ENCODE measurements around the gene P2RY13. TPM values are rescaled to one million over a fixed set of nuclear protein-coding genes. Genes with fewer than 3 reads are reported as not detected.

Gene P2RY13
- total and polyA plus RNA-seq, 2 of the 4 experiments (the other 2 are of a cell fraction) = not detected

DNA sequence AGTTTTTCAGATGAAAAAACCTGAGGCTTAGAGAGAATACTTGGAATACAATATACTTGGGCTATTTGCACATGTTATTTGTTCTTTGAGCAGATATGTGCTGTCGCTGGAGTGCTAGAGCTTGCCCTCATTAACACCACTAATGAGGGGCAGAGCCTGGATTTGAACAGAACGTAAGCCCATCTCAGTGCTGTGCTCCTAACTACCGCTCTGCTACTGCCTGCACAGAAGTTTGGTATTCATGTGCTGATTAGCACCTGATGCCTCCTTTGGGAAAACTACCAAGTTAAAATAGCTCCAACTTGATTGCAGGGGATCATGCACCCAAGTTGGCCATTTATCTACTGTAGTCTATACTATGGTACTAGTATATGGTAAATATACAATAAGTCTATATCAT is 16.4 kb downstream of the P2RY13 start:
- Histone ChIP-seq H3K4me2 (ENCODE audit: low read depth, low read length) (no peak overlapping the region), H4K20me1 (ENCODE audit: insufficient read depth, low read length) (no peaks in the 10 kb centered on the region), H2BK20ac (ENCODE audit: low read depth, low read length) (no peak overlapping the region), H2AFZ (replicated peaks; ENCODE audit: low read length, poor library complexity) (no peak overlapping the region), H3K36me3 (ENCODE audit: control insufficient read depth, insufficient read depth, low read length) (no peaks in the 10 kb centered on the region), H3K27me3 (ENCODE audit: control insufficient read depth, insufficient read depth, low read length) (no peaks in the 10 kb centered on the region), H2AK5ac (ENCODE audit: low read depth, low read length) (no peak overlapping the region), H3K9me1 (ENCODE audit: insufficient read depth, low read length) (peaks cover 3% of the 10 kb centered on the region; the same call in 1 of the 2 replicates), H3K4ac (ENCODE audit: low read depth, low read length) (no peak overlapping the region), H4K8ac (ENCODE audit: low read depth in 2 of 2, low read length in 2 of 2) (no peak overlapping the region), H3K9me3 (ENCODE audit: control insufficient read depth, insufficient read depth, low read length) (peaks cover 5% of the 10 kb centered on the region), H3K79me1 (ENCODE audit: low read depth in 1 of 2, low read length in 2 of 2) (no peaks in the 10 kb centered on the region), H3K4me1 (ENCODE audit: control insufficient read depth, insufficient read depth, low read length) (peaks cover 2% of the 10 kb centered on the region), H2BK15ac (ENCODE audit: low read depth, low read length) (no peak overlapping the region), H3K18ac (ENCODE audit: low read depth, low read length) (no peak overlapping the region), H2BK5ac (ENCODE audit: low read depth, low read length, poor library complexity, severe bottlenecking) (no peak overlapping the region), H3K4me3 (ENCODE audit: insufficient read depth, low read depth, low read length) (no peak overlapping the region), H3K14ac (replicated peaks; ENCODE audit: low read depth, low read length) (no peak overlapping the region), H2BK120ac (ENCODE audit: low read depth, low read length) (no peak overlapping the region), H3K23ac (ENCODE audit: low read depth, low read length) (no peak overlapping the region), H4K91ac (ENCODE audit: insufficient read depth, low read depth, low read length) (no peak overlapping the region), H3K56ac (ENCODE audit: extremely low read depth, insufficient read depth, low read length) (no peak overlapping the region), H2AK9ac (replicated peaks; ENCODE audit: low read depth, low read length, poor library complexity) (no peak overlapping the region), H3K27ac (ENCODE audit: insufficient read depth, low read length) (no peak overlapping the region), H3K9ac (ENCODE audit: low read depth, low read length) (no peak overlapping the region), H4K5ac (ENCODE audit: low read depth, low read length) (no peak overlapping the region)
- dilution Hi-C loops (cut with HindIII; ENCODE audit: low sequenced_read_pairs, unreplicated experiment) (no loop called here), intact Hi-C loops (cut with micrococcal nuclease) (no loop called here), in situ Hi-C loops (cut with MboI; ENCODE audit: low sequenced_read_pairs) (no loop called here)
- CTCF ChIA-PET = no interaction called here
- ATAC-seq (ENCODE audit: low read depth) = no peak
- POLR2A ChIA-PET (ENCODE audit: unreplicated experiment) = no interaction called here
- no CpG with 5 or more reads among the region's 3 CpGs for WGBS, 2 experiments (ENCODE audit: extremely low coverage in 2 of 2, insufficient read length in 1 of 2)
- no peak for TF ChIP-seq RFX5 (IDR thresholded peaks at IDR 0.05; ENCODE audit: low read depth, low read length)
- no peak for TF ChIP-seq RCOR1 (IDR thresholded peaks at IDR 0.05; ENCODE audit: insufficient replicate concordance, low read length)
- TF ChIP-seq USF2 (IDR thresholded peaks at IDR 0.05; ENCODE audit: low read depth, low read length) = no peak
- no peak for TF ChIP-seq BHLHE40 (IDR thresholded peaks at IDR 0.05; ENCODE audit: low read depth, low read length)
- TF ChIP-seq RAD21 (IDR thresholded peaks at IDR 0.05; ENCODE audit: low read length) = no peak
- TF ChIP-seq MAZ (IDR thresholded peaks at IDR 0.05; ENCODE audit: borderline replicate concordance, low read depth, low read length) = no peak
- TF ChIP-seq FOS (IDR thresholded peaks at IDR 0.05; ENCODE audit: low read depth, low read length) = no peak
- no peak for TF ChIP-seq SMC3 (IDR thresholded peaks at IDR 0.05; ENCODE audit: low read depth, low read length)
- no peak for TF ChIP-seq MAFK (IDR thresholded peaks at IDR 0.05; ENCODE audit: low read depth, low read length)
- BruUV-seq (replicated peaks) = no TSS peak
- no peak for DNase-seq

Data from IMR-90 (cell line).